KMS-11 (cell line): ENCODE results near the gene GPX7.

Experiments used
- H2AFZ ChIP-seq: fragments of 200-600 bp; sonication (generic); 2 replicates; pipeline ENCODE4 v1.6.1; 2016; ENCODE audit warnings: antibody characterized with exemption, mixed run types, low read depth
- H3K27ac ChIP-seq: fragments of 200-600 bp; sonication (generic); 2 replicates; pipeline ENCODE4 v1.6.1; 2016; ENCODE audit warnings: mild to moderate bottlenecking, mixed run types
- H3K27me3 ChIP-seq: fragments of 200-600 bp; sonication (generic); 2 replicates; pipeline ENCODE4 v1.6.1; 2017; ENCODE audit warnings: mild to moderate bottlenecking, low read depth, mixed run types, moderate library complexity; ENCODE audit not compliant: insufficient read depth
- H3K36me3 ChIP-seq: fragments of 200-600 bp; sonication (generic); 2 replicates; pipeline ENCODE4 v1.6.1; 2017; ENCODE audit warnings: mild to moderate bottlenecking, mixed run types; ENCODE audit not compliant: insufficient read depth
- H3K4me1 ChIP-seq: fragments of 200-600 bp; sonication (generic); 2 replicates; pipeline ENCODE4 v1.6.1; 2016; ENCODE audit warnings: mild to moderate bottlenecking, low read depth, mixed run types; ENCODE audit not compliant: poor library complexity, severe bottlenecking
- H3K4me2 ChIP-seq: fragments of 200-600 bp; sonication (generic); 2 replicates; pipeline ENCODE4 v1.7.0; 2016; ENCODE audit warnings: mild to moderate bottlenecking, mixed run types
- H3K4me3 ChIP-seq: fragments of 200-600 bp; sonication (generic); IDR thresholded peaks from 2 replicates; pipeline ENCODE4 v1.6.1; 2017; ENCODE audit warnings: low read depth, low read length, mixed read lengths; ENCODE audit not compliant: insufficient read depth
- H3K79me2 ChIP-seq: fragments of 200-600 bp; sonication (generic); 2 replicates; pipeline ENCODE4 v1.6.1; 2016; ENCODE audit warnings: low read depth, mixed run types; ENCODE audit not compliant: insufficient read depth
- H3K9ac ChIP-seq: fragments of 200-600 bp; sonication (generic); 2 replicates; pipeline ENCODE4 v1.6.1; 2016; ENCODE audit warnings: mild to moderate bottlenecking, mixed run types
- H4K20me1 ChIP-seq: fragments of 200-600 bp; sonication (generic); 2 replicates; pipeline ENCODE4 v1.6.1; 2016; ENCODE audit warnings: mild to moderate bottlenecking, mixed run types; ENCODE audit not compliant: insufficient read depth
- TF ChIP-seq, protein P1 (sequence below): fragments of 200-600 bp; sonication (generic); conservative IDR thresholded peaks from 2 replicates; pipeline ENCODE4 v1.6.1; 2017; ENCODE audit warnings: low read depth, mild to moderate bottlenecking, antibody characterized with exemption, low read length, moderate library complexity, mixed read lengths

Gene GPX7

DNA sequence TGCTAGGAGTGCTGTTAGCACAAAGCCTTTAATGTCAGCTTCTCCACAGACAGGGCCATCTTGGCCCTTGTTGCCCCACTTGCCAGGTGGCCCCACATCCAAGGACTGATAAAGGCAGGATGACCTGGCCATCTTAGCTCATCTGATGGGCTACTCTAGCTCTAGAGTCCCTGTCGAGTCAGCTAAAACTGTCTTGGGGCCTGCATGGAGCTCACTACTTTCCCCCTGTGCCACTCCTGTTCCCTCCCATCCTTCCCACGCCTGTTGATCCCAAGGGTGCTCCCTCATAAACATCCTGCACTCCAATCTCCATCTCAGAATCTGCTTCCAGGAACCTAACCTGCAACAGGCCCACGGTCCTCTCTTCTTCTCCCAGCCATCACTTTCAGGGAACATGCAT lies 652 bp upstream of the GPX7 start:
- Histone ChIP-seq H3K79me2 (no peaks in the 10 kb centered on the region), H3K27me3 (no peaks in the 10 kb centered on the region), H3K4me1 (no peaks in the 10 kb centered on the region), H3K9ac (no peak overlapping the region), H3K4me3 (no peak overlapping the region), H3K4me2 (no peak overlapping the region), H3K27ac (no peak overlapping the region), H3K36me3 (no peaks in the 10 kb centered on the region), H2AFZ (no peak overlapping the region), H4K20me1 (no peaks in the 10 kb centered on the region)
- TF ChIP-seq, protein P1, sequence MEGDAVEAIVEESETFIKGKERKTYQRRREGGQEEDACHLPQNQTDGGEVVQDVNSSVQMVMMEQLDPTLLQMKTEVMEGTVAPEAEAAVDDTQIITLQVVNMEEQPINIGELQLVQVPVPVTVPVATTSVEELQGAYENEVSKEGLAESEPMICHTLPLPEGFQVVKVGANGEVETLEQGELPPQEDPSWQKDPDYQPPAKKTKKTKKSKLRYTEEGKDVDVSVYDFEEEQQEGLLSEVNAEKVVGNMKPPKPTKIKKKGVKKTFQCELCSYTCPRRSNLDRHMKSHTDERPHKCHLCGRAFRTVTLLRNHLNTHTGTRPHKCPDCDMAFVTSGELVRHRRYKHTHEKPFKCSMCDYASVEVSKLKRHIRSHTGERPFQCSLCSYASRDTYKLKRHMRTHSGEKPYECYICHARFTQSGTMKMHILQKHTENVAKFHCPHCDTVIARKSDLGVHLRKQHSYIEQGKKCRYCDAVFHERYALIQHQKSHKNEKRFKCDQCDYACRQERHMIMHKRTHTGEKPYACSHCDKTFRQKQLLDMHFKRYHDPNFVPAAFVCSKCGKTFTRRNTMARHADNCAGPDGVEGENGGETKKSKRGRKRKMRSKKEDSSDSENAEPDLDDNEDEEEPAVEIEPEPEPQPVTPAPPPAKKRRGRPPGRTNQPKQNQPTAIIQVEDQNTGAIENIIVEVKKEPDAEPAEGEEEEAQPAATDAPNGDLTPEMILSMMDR: no peak

GRCh38 chr1:52602856-52603600 lies 857 bp downstream of the GPX7 start:
- no peak overlapping the region for H3K4me3 ChIP-seq
- no peak overlapping the region for H3K9ac ChIP-seq
- H3K27ac ChIP-seq: no peak overlapping the region

DNA sequence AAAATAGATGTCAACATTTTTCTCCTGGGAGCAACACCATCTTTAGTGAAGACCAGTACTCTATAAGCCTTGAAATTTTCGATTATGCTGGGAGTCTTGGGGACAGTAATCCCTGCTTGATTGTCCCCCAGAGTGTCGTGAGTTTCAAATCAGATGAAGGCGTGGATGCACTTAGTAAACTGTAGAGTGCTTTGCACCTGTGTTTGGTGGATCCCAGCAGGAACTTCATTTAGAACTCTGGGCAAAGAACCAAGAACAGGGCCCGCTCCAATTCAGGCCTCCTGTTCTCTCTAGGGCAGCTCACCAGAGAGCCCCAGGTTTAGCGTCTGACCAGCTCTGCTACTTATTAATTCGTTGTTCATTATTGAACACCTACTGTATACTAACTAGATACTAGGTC lies 1.5 kb downstream of the GPX7 start:
- no peak overlapping the region for H3K4me2 ChIP-seq

More at GRCh38 chr1:52602856-52603600, 857 bp downstream of the GPX7 start:
- no peaks in the 10 kb centered on the region for H3K79me2 ChIP-seq
- H3K36me3 ChIP-seq: no peaks in the 10 kb centered on the region
- H3K27me3 ChIP-seq: no peaks in the 10 kb centered on the region
- H2AFZ ChIP-seq: no peak overlapping the region
- TF ChIP-seq, protein P1: no peak
- H3K4me2 ChIP-seq: no peak overlapping the region
- H3K4me1 ChIP-seq: no peaks in the 10 kb centered on the region
- no peaks in the 10 kb centered on the region for H4K20me1 ChIP-seq

GRCh38 chr1:52604063-52604770 lies 2.0 kb downstream of the GPX7 start:
- no peak overlapping the region for H3K4me3 ChIP-seq
- H4K20me1 ChIP-seq: no peaks in the 10 kb centered on the region
- H3K36me3 ChIP-seq: no peaks in the 10 kb centered on the region
- H3K9ac ChIP-seq: no peak overlapping the region
- TF ChIP-seq, protein P1: no peak
- no peak overlapping the region for H3K4me2 ChIP-seq
- no peaks in the 10 kb centered on the region for H3K79me2 ChIP-seq
- no peaks in the 10 kb centered on the region for H3K27me3 ChIP-seq
- H2AFZ ChIP-seq: no peak overlapping the region
- H3K4me1 ChIP-seq: no peaks in the 10 kb centered on the region
- H3K27ac ChIP-seq: no peak overlapping the region

More for the DNA sequence above, 1.5 kb downstream of the GPX7 start:
- Histone ChIP-seq H3K4me1 (no peaks in the 10 kb centered on the region), H3K27ac (no peak overlapping the region), H3K36me3 (no peaks in the 10 kb centered on the region), H2AFZ (no peak overlapping the region), H3K27me3 (no peaks in the 10 kb centered on the region), H4K20me1 (no peaks in the 10 kb centered on the region), H3K9ac (no peak overlapping the region), H3K4me3 (no peak overlapping the region), H3K79me2 (no peaks in the 10 kb centered on the region)
- TF ChIP-seq, protein P1: no peak
